ENCODE results near the gene PARVB.

Gene PARVB

GRCh38 chr22:44218071-44218470 is 194.0 kb downstream of the PARVB start:
- TF ChIP-seq CTCF (IDR thresholded peaks at IDR 0.05) = no peak
- no peak for DNase-seq
- Histone ChIP-seq H3K9me3 (peaks cover 0 to 4% (median 3%) of the 10 kb centered on the region in 3 donors), H3K36me3 (no peaks in the 10 kb centered on the region), H3K4me3 (no peak overlapping the region), H3K27ac (no peak overlapping the region), H3K27me3 (peaks cover 0 to 11% of the 10 kb centered on the region in 2 donors), H3K4me1 (no peaks in the 10 kb centered on the region)
- intact Hi-C loops (cut with DNase I; ENCODE audit: low total_unique reads) = no loop called here

- H3K9me3 ChIP-seq = peaks cover 0 to 4% (median 3%) of the 10 kb centered on the region in 3 donors
- H3K27me3 ChIP-seq = peaks cover 0 to 15% of the 10 kb centered on the region in 2 donors
These were observed 195.2 kb downstream of the PARVB start for GRCh38 chr22:44219101-44219870.

GRCh38 chr22:44220727-44221680 is 196.9 kb downstream of the PARVB start:
- no peak for DNase-seq
- Histone ChIP-seq H3K27me3 (peaks cover 0 to 19% of the 10 kb centered on the region in 2 donors), H3K4me1 (no peaks in the 10 kb centered on the region), H3K27ac (no peak overlapping the region), H3K4me3 (no peak overlapping the region), H3K9me3 (peaks cover 0 to 4% (median 0%) of the 10 kb centered on the region in 3 donors), H3K36me3 (no peaks in the 10 kb centered on the region)
- no peak for TF ChIP-seq CTCF (IDR thresholded peaks at IDR 0.05)
- intact Hi-C loops (cut with DNase I; ENCODE audit: low total_unique reads) = no loop called here

More at GRCh38 chr22:44219101-44219870, 195.2 kb downstream of the PARVB start:
- intact Hi-C loops (cut with DNase I; ENCODE audit: low total_unique reads) = no loop called here
- TF ChIP-seq CTCF (IDR thresholded peaks at IDR 0.05) = no peak
- H3K4me3 ChIP-seq = no peak overlapping the region
- H3K4me1 ChIP-seq = no peaks in the 10 kb centered on the region
- H3K36me3 ChIP-seq = no peaks in the 10 kb centered on the region
- DNase-seq = no peak
- no peak overlapping the region for H3K27ac ChIP-seq

- H3K36me3 ChIP-seq = no peaks in the 10 kb centered on the region
- peaks cover 0 to 4% (median 1%) of the 10 kb centered on the region in 3 donors for H3K9me3 ChIP-seq
- DNase-seq = no peak
- H3K4me1 ChIP-seq = no peaks in the 10 kb centered on the region
- TF ChIP-seq CTCF (IDR thresholded peaks at IDR 0.05) = no peak
- H3K27me3 ChIP-seq = peaks cover 0 to 20% of the 10 kb centered on the region in 2 donors
- intact Hi-C loops (cut with DNase I; ENCODE audit: low total_unique reads) = no loop called here
- no peak overlapping the region for H3K4me3 ChIP-seq
- no peak overlapping the region for H3K27ac ChIP-seq
These were observed 197.8 kb downstream of the PARVB start for GRCh38 chr22:44221710-44222475.
